22Rv1 (cell line): Measurements from ENCODE around the gene SCN2A.

ENCODE experiments used
- H3K27ac ChIP-seq: fragments of 450-650 bp; 2 replicates; pipeline ENCODE4 v1.5.1; 2017
- ZFX ChIP-seq: fragments of 450-650 bp; IDR thresholded peaks from 2 replicates; pipeline ENCODE4 v1.6.1; 2017; ENCODE audit warnings: antibody characterized with exemption, borderline replicate concordance
- TF ChIP-seq, protein P1 (sequence below): fragments of 450-650 bp; IDR thresholded peaks from 2 replicates; pipeline ENCODE4 v1.5.1; 2017; ENCODE audit warnings: mild to moderate bottlenecking

Gene SCN2A

DNA sequence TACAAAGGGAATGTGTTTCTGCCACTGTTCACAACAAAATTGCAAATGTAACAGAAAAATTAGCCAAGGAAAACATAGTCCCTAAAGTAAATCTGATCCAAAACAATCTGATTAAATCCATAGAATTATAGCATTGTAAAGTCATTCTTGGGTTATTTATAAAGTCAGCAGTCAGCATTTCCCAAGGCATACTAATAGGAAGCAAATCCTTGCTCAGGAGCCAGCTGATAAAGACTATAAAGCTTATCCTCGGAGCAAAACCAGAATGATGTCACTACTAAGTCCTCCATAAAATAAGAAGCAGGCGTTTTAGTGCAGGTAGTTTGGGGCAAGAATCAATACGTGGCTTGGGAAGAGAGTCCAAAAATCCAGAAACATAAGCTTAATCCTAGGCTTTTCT, 162.9 kb downstream of the SCN2A start:
- no peak for TF ChIP-seq ZFX
- TF ChIP-seq, protein P1, sequence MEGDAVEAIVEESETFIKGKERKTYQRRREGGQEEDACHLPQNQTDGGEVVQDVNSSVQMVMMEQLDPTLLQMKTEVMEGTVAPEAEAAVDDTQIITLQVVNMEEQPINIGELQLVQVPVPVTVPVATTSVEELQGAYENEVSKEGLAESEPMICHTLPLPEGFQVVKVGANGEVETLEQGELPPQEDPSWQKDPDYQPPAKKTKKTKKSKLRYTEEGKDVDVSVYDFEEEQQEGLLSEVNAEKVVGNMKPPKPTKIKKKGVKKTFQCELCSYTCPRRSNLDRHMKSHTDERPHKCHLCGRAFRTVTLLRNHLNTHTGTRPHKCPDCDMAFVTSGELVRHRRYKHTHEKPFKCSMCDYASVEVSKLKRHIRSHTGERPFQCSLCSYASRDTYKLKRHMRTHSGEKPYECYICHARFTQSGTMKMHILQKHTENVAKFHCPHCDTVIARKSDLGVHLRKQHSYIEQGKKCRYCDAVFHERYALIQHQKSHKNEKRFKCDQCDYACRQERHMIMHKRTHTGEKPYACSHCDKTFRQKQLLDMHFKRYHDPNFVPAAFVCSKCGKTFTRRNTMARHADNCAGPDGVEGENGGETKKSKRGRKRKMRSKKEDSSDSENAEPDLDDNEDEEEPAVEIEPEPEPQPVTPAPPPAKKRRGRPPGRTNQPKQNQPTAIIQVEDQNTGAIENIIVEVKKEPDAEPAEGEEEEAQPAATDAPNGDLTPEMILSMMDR: no peak
- H3K27ac ChIP-seq: no peak overlapping the region

- H3K27ac ChIP-seq: no peak overlapping the region
- TF ChIP-seq, protein P1: no peak
- no peak for TF ChIP-seq ZFX
Measured at GRCh38 chr2:165406173-165406572, 167.0 kb downstream of the SCN2A start.

- TF ChIP-seq, protein P1: no peak
- TF ChIP-seq ZFX: no peak
- no peak overlapping the region for H3K27ac ChIP-seq
Measured at GRCh38 chr2:165407466-165407865, 168.3 kb downstream of the SCN2A start.

GRCh38 chr2:165408186-165408585, 169.0 kb downstream of the SCN2A start:
- no peak overlapping the region for H3K27ac ChIP-seq
- TF ChIP-seq, protein P1: no peak
- TF ChIP-seq ZFX: no peak

- TF ChIP-seq, protein P1: no peak
- TF ChIP-seq ZFX: no peak
- H3K27ac ChIP-seq: no peak overlapping the region
Measured at GRCh38 chr2:165410276-165410675, 171.1 kb downstream of the SCN2A start.

DNA sequence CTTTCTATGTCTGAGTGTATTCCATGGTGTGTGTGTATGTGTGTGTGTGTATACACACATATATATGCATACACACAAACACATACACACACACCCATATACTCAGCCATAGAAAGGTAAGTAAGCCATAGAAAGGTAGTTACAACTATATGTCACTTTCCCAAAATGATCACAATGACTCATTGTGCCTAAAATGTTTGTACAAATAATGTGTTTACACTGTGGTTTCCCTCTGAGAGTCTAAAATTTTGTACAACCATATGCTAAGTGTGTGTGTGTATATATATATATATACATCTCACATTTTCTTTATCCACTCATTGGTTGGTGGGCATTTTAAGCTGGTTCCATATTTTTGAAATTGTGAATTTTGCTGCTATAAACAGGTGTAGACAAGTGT, 175.0 kb downstream of the SCN2A start:
- H3K27ac ChIP-seq: no peak overlapping the region
- TF ChIP-seq, protein P1: no peak
- no peak for TF ChIP-seq ZFX

GRCh38 chr2:165417009-165417408, 177.8 kb downstream of the SCN2A start:
- H3K27ac ChIP-seq: no peak overlapping the region
- TF ChIP-seq, protein P1: no peak
- no peak for TF ChIP-seq ZFX
